CD4-positive, alpha-beta T cell (primary cell): ENCODE results near the gene FBLN2. TPM values are rescaled to one million over a fixed set of nuclear protein-coding genes. Genes with fewer than 3 reads are reported as not detected.

Experiments used
- ATAC-seq: fragments of 200-7000 bp; cut with Tn5 transposase; one replicate; pipeline ENCODE4 v1.10.0; 2022; ENCODE audit warnings: mild to moderate bottlenecking; ENCODE audit not compliant: poor library complexity
- CTCF ChIA-PET: fragments of 350-600 bp; sonication (Branson Sonifier 250); formaldehyde crosslinking; loops from one replicate; lab custom pipeline; 2021; ENCODE audit warnings: antibody characterized with exemption, inconsistent platforms; lab: Charles Lee
- POLR2A ChIA-PET: fragments of 350-600 bp; sonication (Branson Sonifier 250); formaldehyde crosslinking; loops from one replicate; lab custom pipeline; 2021; ENCODE audit warnings: antibody characterized with exemption, inconsistent platforms; lab: Charles Lee
- DNase-seq, 14 experiments: peaks; one replicate each; pipeline ENCODE4 v3.0.0-alpha.2; 2013 to 2020; ENCODE audit warnings: mixed read lengths in 2 of 14
- H3K27ac ChIP-seq, 2 donors: one replicate each; pipeline versions ENCODE4 v1.5.1 to v1.7.0; 2013; ENCODE audit warnings: low read length in 2 of 2, low read depth in 1 of 2, mild to moderate bottlenecking in 1 of 2
- H3K27me3 ChIP-seq, 2 experiments: 1 replicate in 1 of 2; 2 replicates in 1 of 2; pipeline versions ENCODE4 v1.6.1 to v1.7.0; 2013; ENCODE audit warnings: low read length in 2 of 2, control low read depth in 1 of 2, mild to moderate bottlenecking in 1 of 2, moderate library complexity in 1 of 2; ENCODE audit not compliant: insufficient read depth in 2 of 2, control insufficient read depth in 1 of 2
- H3K36me3 ChIP-seq: one replicate; pipeline ENCODE4 v1.6.1; 2013; ENCODE audit warnings: low read length, control low read depth; ENCODE audit not compliant: insufficient read depth
- H3K4me1 ChIP-seq: one replicate; pipeline ENCODE4 v1.6.1; 2013; ENCODE audit warnings: low read length, control low read depth; ENCODE audit not compliant: insufficient read depth
- H3K4me3 ChIP-seq: one replicate; pipeline ENCODE4 v1.5.1; 2013; ENCODE audit warnings: mild to moderate bottlenecking, low read length, moderate library complexity
- H3K9me3 ChIP-seq, 2 experiments: 1 replicate in 1 of 2; 2 replicates in 1 of 2; pipeline versions ENCODE4 v1.6.1 to v1.7.0; 2013; ENCODE audit warnings: low read length in 2 of 2, mild to moderate bottlenecking in 2 of 2, control low read depth in 1 of 2, moderate library complexity in 1 of 2; ENCODE audit not compliant: control insufficient read depth in 1 of 2, insufficient read depth in 1 of 2
- H3K27ac Mint-ChIP-seq: one replicate; pipeline ENCODE4 v1.8.0; 2020; ENCODE audit warnings: mixed read lengths
- H3K27me3 Mint-ChIP-seq: one replicate; pipeline ENCODE4 v1.8.0; 2021; ENCODE audit warnings: mixed read lengths
- H3K36me3 Mint-ChIP-seq: one replicate; pipeline ENCODE4 v1.8.0; 2021; ENCODE audit warnings: low read depth, mixed read lengths
- H3K4me1 Mint-ChIP-seq: one replicate; pipeline ENCODE4 v1.8.0; 2021; ENCODE audit warnings: low read depth, mixed read lengths
- H3K4me3 Mint-ChIP-seq: one replicate; pipeline ENCODE4 v1.8.0; 2020; ENCODE audit warnings: mild to moderate bottlenecking, mixed read lengths
- H3K9me3 Mint-ChIP-seq: one replicate; pipeline ENCODE4 v1.8.0; 2020; ENCODE audit warnings: mixed read lengths
- CTCF ChIP-seq: fragments of 200-600 bp; IDR thresholded peaks from one replicate; pipeline ENCODE4 v1.8.0; 2022; ENCODE audit warnings: antibody characterized with exemption, mild to moderate bottlenecking
- intact Hi-C, 2 experiments: fragments of 100-400 bp; cut with DNase I in 1 of 2; cut with micrococcal nuclease in 1 of 2; formaldehyde crosslinking; loops; one replicate each; pipeline versions ENCODE4 v1.15.1 to v1.9.0; 2023 to 2025; cut with DNase I, micrococcal nuclease
- total RNA-seq, 174 experiments: library from RNA in 2 of 174; stranded (reverse) in 2 of 174; gene quantifications; one replicate each; pipeline ENCODE4 v1.2.3 and lab custom pipeline; 2021 to 2026

The FBLN2 gene
- total RNA-seq, 2 experiments from 2014 or later: 0.19 to 0.25 TPM

GRCh38 chr3:13621381-13622221 lies 72.7 kb downstream of the FBLN2 start:
- Mint-ChIP-seq H3K27ac (peak overlapping the region; percentile 94), H3K9me3 (peaks cover 2% of the 10 kb centered on the region), H3K4me1 (peaks cover 7% of the 10 kb centered on the region), H3K4me3 (peak overlapping the region; percentile 82), H3K27me3 (no peaks in the 10 kb centered on the region), H3K36me3 (no peaks in the 10 kb centered on the region)
- ChIA-PET CTCF (interaction anchor here (1.0 kb wide), 1 partner anchor 125 kb away, joined by 4 read pairs; no protein-coding TSS in a partner anchor), POLR2A (interaction anchor here (0.7 kb wide), 1 partner anchor 142 kb away, joined by 3 read pairs; the partner anchor contains the start of gene HDAC11)
- no peaks in the 10 kb centered on the region for H3K36me3 ChIP-seq
- intact Hi-C loops: no loop called here
- peaks cover 0 to 7% of the 10 kb centered on the region in 2 experiments for H3K9me3 ChIP-seq
- peaks cover 12% of the 10 kb centered on the region for H3K4me1 ChIP-seq
- TF ChIP-seq CTCF: no peak
- H3K27me3 ChIP-seq: no peaks in the 10 kb centered on the region
- DNase-seq: peak; percentile 4 to 77 (median 29)
- H3K4me3 ChIP-seq: peak overlapping the region; percentile 5
- peak; percentile 95 for ATAC-seq
- no peak overlapping the region for H3K27ac ChIP-seq

- intact Hi-C loops: no loop called here
- Histone ChIP-seq H3K9me3 (peaks cover 0 to 6% of the 10 kb centered on the region in 2 experiments), H3K36me3 (no peaks in the 10 kb centered on the region), H3K4me3 (no peak overlapping the region), H3K27ac (no peak overlapping the region), H3K4me1 (peaks cover 12% of the 10 kb centered on the region), H3K27me3 (no peaks in the 10 kb centered on the region)
- no peaks in the 10 kb centered on the region for H3K36me3 Mint-ChIP-seq
- H3K4me1 Mint-ChIP-seq: peaks cover 7% of the 10 kb centered on the region
- POLR2A ChIA-PET: interaction anchor here (0.7 kb wide), 1 partner anchor 142 kb away, joined by 3 read pairs; the partner anchor contains the start of gene HDAC11
- CTCF ChIA-PET: interaction anchor here (1.0 kb wide), 1 partner anchor 126 kb away, joined by 4 read pairs; no protein-coding TSS in a partner anchor
- H3K9me3 Mint-ChIP-seq: no peaks in the 10 kb centered on the region
- ATAC-seq (no peak), DNase-seq (no peak)
- TF ChIP-seq CTCF: no peak
- H3K27ac Mint-ChIP-seq: no peak overlapping the region
- no peaks in the 10 kb centered on the region for H3K27me3 Mint-ChIP-seq
- H3K4me3 Mint-ChIP-seq: no peak overlapping the region
Observed at GRCh38 chr3:13622356-13622755, 73.4 kb downstream of the FBLN2 start.

GRCh38 chr3:13623101-13623654 lies 74.3 kb downstream of the FBLN2 start:
- Mint-ChIP-seq H3K4me1 (peaks cover 7% of the 10 kb centered on the region), H3K36me3 (no peaks in the 10 kb centered on the region), H3K4me3 (no peak overlapping the region), H3K27ac (no peak overlapping the region), H3K9me3 (no peaks in the 10 kb centered on the region), H3K27me3 (no peaks in the 10 kb centered on the region)
- no peak for ATAC-seq
- no peak overlapping the region for H3K27ac ChIP-seq
- no peaks in the 10 kb centered on the region for H3K27me3 ChIP-seq
- no peak for TF ChIP-seq CTCF
- no peak for DNase-seq
- no peak overlapping the region for H3K4me3 ChIP-seq
- H3K9me3 ChIP-seq: peaks cover 0 to 6% of the 10 kb centered on the region in 2 experiments
- no peaks in the 10 kb centered on the region for H3K36me3 ChIP-seq
- CTCF ChIA-PET: no interaction called here
- intact Hi-C loops: no loop called here
- H3K4me1 ChIP-seq: peaks cover 12% of the 10 kb centered on the region
- POLR2A ChIA-PET: no interaction called here
